GM19035 (cell line): Measurements from ENCODE around the gene PIGQ.

ENCODE experiments used
- ATAC-seq: cut with Tn5 transposase; IDR thresholded peaks from one replicate; pipeline ENCODE4 v1.9.1; 2021; ENCODE audit not compliant: unreplicated experiment

PIGQ gene

GRCh38 chr16:566475-567372 is 3.0 kb upstream of the PIGQ start, which contains the start of gene NHLRC4:
TSS of gene NHLRC4 (plus strand) at chr16:567005. CDS start at chr16:568048, 1,043 bp downstream.
- no peak for ATAC-seq

- no peak for ATAC-seq
Observed at GRCh38 chr16:567373-568256, 2.2 kb upstream of the PIGQ start.

GRCh38 chr16:568401-569258 is 1.1 kb upstream of the PIGQ start:
- no peak for ATAC-seq

DNA sequence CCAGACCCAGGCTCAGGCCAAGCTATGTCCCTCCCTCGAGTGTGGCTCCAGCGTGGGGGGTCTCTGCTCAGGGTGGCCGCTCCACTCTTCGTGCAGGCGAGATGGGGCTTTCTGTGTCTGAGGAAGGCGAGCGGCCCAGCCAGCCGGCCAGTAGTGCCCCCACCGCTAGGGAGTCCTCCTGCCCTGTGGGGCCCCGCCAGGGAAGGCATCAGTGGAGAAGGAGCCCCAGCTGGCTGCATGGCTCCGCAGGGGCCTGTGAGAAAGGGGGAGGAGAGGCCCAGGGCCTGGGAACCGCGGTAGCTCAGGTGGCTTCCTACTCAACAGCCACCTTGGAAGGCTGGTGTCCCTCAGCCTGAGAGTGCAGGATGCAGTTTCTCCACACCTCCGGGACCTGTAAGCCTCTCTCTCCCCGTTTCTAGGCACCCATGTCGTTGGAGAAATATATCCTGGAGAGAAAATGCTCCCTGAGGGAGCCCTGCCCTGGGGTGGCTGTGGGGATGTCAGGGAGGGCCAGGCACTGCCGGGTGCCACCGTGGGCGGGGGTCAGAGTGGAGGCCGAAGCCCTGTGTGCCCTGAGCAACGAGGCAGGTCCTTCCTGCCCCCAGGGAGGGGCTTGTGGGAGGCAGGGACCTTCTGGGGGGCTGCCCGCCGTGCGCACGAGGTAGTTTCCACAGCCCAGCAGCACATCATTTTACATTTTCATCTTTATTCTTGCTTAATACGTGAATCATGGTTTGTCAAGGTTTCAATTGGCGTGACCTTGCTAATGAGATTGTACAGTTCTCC is 3.3 kb downstream of the PIGQ start:
- no peak for ATAC-seq

GRCh38 chr16:574021-574760 is 4.4 kb downstream of the PIGQ start:
- no peak for ATAC-seq

DNA sequence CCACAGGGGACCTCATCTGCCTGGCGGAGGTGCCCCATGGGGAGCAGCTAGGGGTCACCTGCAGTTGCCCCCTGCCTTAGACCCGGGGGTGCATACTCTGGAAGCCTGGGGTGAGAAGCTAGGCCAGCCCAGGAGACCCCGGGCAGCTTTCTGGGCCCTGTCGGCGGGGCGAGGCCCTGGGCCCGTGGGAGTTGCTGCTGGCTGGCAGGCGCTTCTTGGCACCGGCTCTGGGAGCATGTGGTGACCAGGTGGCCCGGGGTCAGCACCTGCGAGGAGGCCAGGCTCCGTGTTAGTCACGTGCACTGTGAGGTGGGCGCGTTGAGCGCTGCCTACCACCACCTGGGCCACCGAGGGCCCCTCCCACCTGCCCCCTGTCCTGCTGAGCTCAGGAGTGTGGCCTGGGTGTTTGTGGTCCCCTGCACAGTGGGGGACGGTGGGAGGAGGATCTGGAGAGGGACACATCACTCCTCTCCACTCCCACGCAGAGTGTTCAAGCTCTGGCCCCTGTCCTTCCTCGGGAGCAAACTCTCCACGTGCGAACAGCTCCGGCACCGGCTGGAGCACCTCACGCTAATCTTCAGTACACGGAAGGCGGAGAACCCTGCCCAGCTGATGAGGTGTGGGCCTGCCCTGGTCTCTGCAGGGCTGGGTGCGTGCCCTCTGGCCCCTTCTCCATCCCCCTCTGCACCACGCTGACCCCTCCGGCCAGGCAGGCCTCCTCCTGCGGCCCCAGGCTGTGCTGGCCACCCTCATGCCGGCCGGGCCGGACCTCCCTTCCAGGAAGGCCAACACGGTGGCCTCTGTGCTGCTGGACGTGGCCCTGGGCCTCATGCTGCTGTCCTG is 5.8 kb downstream of the PIGQ start:
- ATAC-seq, result no peak

DNA sequence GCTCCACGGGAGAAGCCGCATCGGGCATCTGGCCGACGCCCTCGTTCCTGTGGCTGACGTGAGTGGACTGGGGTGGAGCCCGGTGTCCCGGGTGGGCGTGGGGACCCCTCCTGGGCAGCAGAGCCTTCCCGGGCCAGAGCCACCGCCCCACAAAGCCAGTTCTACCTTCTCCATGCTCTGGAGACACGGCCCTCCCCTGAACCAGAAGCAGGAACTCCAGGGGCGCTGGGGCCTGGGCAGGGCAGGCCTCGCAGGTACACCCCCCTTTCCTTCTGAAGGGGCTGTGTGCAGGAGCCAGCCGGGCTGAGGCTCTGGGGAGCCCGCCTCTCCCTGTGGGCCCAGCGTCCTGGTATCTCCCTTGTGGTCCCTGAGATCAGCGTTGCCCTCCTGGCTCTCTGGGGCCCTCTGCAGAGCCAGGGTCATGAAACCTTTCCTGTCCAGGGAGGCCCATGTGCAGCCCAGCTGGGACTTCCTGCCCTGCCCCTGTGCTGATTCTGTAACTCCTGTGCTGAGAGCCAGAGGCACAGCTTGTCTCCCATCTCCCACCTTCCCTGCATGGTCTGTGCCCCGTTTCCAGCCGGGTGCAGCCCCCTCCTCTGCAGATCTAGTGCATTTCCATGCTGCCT is 6.5 kb downstream of the PIGQ start:
- ATAC-seq, result no peak

DNA sequence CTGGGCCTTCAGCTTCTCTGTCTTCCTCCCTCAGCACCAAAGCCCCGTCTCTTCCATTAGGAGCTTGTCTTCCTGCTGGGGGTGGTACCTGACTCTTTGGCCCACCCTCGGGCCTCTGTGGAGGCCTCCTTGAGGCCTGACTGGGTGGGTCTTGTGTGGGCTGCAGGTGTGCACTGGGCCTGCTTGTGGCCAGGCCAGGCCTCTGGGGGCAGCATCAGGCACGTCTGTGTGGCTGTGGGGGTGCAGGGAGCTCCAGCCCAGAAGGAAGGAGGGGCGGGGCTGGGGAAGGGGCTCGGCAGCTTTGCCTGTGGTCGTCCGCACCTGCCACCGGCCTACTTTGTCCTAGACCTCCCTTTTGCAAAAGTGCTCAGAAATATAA is 7.0 kb downstream of the PIGQ start:
- ATAC-seq, result no peak

- ATAC-seq, result no peak
Observed at GRCh38 chr16:577796-578195, 8.0 kb downstream of the PIGQ start.

GRCh38 chr16:578232-578869 is 8.6 kb downstream of the PIGQ start:
- no peak for ATAC-seq

DNA sequence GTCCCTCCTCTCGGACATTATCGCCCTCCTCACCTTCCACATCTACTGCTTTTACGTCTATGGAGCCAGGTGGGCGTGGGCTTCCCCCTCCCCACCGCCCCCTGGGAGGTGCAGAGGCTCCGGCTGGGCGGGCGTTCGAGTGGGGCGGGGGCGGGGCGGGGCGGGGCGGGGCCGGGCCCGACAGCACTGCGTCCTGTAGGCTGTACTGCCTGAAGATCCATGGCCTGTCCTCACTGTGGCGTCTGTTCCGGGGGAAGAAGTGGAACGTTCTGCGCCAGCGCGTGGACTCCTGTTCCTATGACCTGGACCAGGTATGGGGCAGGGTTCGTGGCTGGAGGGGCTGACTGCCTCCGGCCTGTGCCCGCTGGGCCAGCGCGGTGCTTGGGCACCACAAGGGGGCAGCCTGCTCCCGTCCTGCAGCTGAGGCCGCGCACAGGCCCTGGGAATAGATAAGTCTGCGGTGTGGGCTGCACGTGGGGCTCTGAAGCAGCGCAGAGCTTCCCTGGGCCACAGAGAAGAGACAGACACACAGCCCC is 9.2 kb downstream of the PIGQ start:
- no peak for ATAC-seq

DNA sequence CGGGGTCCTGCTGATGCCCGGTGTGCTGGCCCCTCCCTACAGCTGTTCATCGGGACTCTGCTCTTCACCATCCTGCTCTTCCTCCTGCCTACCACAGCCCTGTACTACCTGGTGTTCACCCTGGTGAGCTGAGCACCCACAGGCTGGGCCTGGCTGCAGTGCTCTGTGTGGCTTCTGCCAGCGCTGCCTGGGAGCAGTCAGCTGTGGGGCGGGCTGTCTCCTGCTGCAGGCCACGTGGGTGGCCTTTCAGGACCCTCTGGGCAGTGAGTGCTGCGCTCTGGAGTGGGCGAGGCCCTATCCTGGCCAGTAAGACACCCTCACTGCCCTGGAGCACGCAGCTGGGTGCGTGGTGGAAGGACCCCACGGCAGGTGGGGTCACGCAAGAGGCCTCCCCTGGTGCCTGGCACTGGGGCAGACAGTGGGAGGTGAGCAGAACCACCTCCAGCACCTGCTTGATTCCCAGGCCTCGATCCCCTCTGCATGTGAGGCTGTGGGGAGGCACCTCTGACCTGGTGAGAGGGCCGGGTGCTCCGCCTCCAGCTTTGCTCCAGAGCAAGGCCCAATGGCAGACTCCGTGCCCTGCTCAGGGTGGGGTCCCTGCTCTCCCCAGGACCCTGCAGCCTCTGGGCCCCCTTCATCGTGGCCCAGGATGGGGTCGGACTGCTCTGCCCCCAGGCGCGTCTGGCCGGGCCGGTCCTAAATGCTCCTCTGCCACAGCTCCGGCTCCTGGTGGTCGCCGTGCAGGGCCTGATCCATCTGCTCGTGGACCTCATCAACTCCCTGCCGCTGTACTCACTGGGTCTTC is 10.6 kb downstream of the PIGQ start:
- ATAC-seq, result no peak

DNA sequence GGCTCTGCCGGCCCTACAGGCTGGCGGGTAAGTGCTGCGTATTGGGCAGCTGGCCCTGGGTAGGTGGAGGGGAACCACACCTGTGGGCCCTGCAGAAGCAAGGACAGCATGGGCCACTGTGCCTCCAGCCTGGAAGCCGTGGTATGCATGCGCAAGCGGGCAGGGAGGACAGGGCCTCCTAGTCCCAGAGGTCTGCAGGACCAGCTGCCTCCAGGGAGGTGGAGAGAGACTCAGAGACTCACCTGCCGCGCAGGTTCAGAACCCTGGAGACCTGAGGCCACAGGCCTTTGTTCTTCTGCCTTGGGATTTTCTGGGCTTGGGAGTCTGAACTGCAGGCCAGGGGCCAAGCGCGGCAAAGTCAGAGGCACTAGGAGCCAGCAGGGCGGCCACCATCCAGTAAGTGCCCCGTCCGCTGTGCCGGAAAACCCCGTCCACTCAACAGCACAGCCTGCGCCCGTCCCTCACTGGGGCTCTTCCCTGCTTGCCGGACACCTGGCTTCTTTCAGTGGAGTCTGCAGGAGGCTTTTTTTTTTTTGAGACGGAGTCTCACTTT is 11.3 kb downstream of the PIGQ start:
- no peak for ATAC-seq

DNA sequence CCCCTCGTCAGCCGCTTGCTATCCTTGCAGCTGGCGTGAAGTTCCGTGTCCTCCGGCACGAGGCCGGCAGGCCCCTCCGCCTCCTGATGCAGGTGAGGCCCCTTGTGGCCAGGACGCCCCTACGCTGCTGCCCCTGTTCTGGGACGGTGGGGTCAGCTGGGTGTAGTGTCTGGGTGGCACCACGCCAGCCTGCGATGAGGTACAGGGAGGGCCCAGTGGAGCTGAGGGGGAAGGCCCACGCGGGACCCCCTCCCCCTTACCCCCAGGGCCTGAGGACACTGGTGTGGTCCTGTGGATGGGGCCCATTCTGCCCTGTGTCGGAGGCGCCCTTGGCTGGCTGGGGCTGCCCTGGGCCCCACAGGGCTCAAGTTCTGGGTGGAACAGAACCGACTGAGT is 12.4 kb downstream of the PIGQ start:
- no peak for ATAC-seq

DNA sequence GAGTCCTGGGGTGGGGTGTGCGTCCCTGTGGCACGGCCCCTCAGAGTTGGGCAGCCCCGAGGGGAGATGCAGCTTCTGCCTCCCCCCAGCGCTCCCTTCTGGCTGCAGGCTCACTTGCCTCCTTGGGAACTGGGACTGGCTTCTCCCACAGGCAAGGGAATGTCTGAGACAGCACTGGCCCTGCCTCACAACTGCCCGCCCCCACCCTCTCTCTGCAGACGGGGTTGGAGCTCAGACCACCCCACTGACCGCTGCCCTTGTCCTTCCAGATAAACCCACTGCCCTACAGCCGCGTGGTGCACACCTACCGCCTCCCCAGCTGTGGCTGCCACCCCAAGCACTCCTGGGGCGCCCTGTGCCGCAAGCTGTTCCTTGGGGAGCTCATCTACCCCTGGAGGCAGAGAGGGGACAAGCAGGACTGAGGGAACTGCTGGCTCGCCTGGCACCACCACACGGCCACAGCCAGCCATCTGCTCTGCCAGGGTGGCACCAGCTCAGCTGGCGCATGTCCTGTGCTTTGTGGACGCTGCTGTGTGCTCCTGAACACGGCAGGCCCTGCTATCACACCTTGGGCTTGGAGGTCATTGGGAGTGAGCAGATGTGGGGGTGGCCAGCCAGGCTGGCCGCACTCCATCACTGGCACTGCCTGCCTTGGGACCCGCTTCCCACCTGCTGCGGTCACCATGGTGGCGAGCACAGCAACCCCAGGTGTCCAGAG is 13.0 kb downstream of the PIGQ start:
- ATAC-seq, result no peak

DNA sequence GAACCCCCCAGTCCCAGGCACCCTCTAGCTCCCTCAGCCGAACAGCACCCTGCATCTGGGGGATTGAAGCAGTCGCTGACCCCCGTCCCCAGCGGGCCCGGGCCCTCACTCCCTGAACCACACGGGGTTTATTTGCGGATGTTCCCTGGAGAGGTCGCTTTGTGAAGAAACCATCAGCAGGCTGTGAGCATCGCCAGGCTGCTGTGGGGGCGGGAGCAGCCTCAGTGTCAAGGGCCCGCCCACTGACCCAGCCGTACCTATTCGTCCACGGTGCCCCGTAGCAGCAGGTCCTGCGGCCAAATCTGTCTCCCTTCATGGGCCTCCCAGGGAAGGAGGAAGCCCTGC is 13.7 kb downstream of the PIGQ start:
- ATAC-seq, result no peak
